ENCODE measurements around the gene IGSF21.

DNA sequence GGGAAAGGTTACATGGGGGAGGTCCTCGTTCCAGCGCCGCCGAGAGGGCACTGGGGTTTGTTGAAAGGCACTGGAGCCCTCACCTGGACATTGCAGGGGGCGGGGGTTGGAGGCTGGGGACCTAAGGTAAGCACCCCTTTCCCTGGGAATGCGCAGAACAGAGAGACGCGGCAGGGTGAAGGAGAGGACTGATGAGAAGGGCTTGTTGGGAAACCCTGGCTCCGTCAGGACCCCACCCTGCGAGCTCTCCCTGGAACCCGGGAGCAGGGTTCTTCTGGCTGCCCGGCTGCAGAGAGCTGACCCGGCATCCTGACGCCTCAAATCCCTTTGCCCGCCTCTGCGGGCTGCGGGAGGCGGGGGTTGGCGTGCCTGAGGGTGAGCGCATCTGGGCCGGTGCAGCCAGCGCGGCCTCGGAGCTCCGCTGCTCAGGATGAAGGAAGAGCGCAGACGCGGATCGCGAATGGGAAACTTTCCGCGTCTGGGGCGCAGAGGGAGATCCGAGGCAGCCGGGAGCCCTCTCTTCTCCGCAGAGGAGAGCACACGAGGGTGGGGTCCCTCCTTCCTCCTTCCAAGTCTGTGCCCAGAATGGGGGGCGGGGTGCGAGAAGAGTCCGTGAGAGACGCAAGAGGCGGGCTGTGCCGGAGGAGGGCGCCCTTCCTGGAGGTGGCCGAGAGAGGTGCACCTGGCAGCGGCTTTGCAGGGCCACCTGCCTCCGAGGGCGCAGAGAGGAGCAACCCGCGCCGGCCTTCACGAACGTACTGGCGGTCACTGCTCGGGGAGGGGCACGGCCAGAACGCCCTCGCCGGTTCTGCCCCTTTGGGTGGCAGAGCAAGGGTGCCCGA is 2.4 kb downstream of the IGSF21 start:
- TF ChIP-seq POLR2A (IDR thresholded peaks at IDR 0.05), result no peak
- TF ChIP-seq, protein P1, sequence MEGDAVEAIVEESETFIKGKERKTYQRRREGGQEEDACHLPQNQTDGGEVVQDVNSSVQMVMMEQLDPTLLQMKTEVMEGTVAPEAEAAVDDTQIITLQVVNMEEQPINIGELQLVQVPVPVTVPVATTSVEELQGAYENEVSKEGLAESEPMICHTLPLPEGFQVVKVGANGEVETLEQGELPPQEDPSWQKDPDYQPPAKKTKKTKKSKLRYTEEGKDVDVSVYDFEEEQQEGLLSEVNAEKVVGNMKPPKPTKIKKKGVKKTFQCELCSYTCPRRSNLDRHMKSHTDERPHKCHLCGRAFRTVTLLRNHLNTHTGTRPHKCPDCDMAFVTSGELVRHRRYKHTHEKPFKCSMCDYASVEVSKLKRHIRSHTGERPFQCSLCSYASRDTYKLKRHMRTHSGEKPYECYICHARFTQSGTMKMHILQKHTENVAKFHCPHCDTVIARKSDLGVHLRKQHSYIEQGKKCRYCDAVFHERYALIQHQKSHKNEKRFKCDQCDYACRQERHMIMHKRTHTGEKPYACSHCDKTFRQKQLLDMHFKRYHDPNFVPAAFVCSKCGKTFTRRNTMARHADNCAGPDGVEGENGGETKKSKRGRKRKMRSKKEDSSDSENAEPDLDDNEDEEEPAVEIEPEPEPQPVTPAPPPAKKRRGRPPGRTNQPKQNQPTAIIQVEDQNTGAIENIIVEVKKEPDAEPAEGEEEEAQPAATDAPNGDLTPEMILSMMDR (IDR thresholded peaks at IDR 0.05), result no peak
